Mesenchymal stem cell (in vitro differentiated cells and primary cell): Measurements from ENCODE around the gene KRT72.

Experiments
- DNase-seq: peaks from one replicate; pipeline ENCODE4 v3.0.0-alpha.2; 2013
- H2AFZ ChIP-seq: one replicate; pipeline ENCODE4 v1.6.1; 2013; ENCODE audit warnings: low read depth, mild to moderate bottlenecking, control low read depth, inconsistent platforms, low read length, moderate library complexity
- H2AK5ac ChIP-seq: 2 replicates; pipeline ENCODE4 v1.6.1; 2013; ENCODE audit warnings: low read length, moderate library complexity, mild to moderate bottlenecking, inconsistent platforms; ENCODE audit not compliant: severe bottlenecking
- H2BK120ac ChIP-seq: one replicate; pipeline ENCODE4 v1.6.1; 2013; ENCODE audit warnings: low read depth, mild to moderate bottlenecking, inconsistent platforms, low read length, moderate library complexity
- H2BK12ac ChIP-seq, 2 experiments: one replicate each; pipeline ENCODE4 v1.6.1; 2013; ENCODE audit warnings: inconsistent platforms in 2 of 2, low read length in 2 of 2, mild to moderate bottlenecking in 2 of 2, moderate library complexity in 2 of 2, control low read depth in 1 of 2
- H2BK15ac ChIP-seq: one replicate; pipeline ENCODE4 v1.6.1; 2013; ENCODE audit warnings: mild to moderate bottlenecking, low read depth, inconsistent platforms; ENCODE audit not compliant: poor library complexity, severe bottlenecking
- H2BK5ac ChIP-seq: 2 replicates; pipeline ENCODE4 v1.6.1; 2013; ENCODE audit warnings: low read depth, mild to moderate bottlenecking, low read length, control low read depth, inconsistent platforms; ENCODE audit not compliant: poor library complexity, severe bottlenecking
- H3K14ac ChIP-seq, 2 experiments: one replicate each; pipeline ENCODE4 v1.6.1; 2013; ENCODE audit warnings: inconsistent platforms in 2 of 2, low read length in 2 of 2, control low read depth in 1 of 2, mild to moderate bottlenecking in 1 of 2, moderate library complexity in 1 of 2
- H3K18ac ChIP-seq, 2 experiments: one replicate each; pipeline ENCODE4 v1.6.1; 2013; ENCODE audit warnings: inconsistent platforms in 2 of 2, low read length in 2 of 2, control low read depth in 1 of 2, low read depth in 1 of 2, mild to moderate bottlenecking in 1 of 2
- H3K23ac ChIP-seq, 2 experiments: one replicate each; pipeline ENCODE4 v1.6.1; 2013; ENCODE audit warnings: inconsistent platforms in 2 of 2, low read length in 2 of 2, mild to moderate bottlenecking in 2 of 2, moderate library complexity in 2 of 2, control low read depth in 1 of 2
- H3K27ac ChIP-seq: 2 replicates; pipeline ENCODE4 v1.5.1; 2013; ENCODE audit warnings: mild to moderate bottlenecking, moderate library complexity, low read length, control low read depth, inconsistent platforms; ENCODE audit not compliant: poor library complexity, severe bottlenecking
- H3K27me3 ChIP-seq, 2 experiments: 2 replicates each; pipeline versions ENCODE4 v1.6.1 to v1.7.0; 2013; ENCODE audit warnings: low read length in 2 of 2, mild to moderate bottlenecking in 2 of 2, moderate library complexity in 2 of 2, control low read depth in 1 of 2, inconsistent platforms in 1 of 2; ENCODE audit not compliant: control insufficient read depth in 1 of 2, insufficient read depth in 1 of 2
- H3K36me3 ChIP-seq, 2 experiments: 2 replicates each; pipeline versions ENCODE4 v1.6.1 to v1.7.0; 2013; ENCODE audit warnings: low read length in 2 of 2, control low read depth in 1 of 2, inconsistent platforms in 1 of 2, low read depth in 1 of 2, mild to moderate bottlenecking in 1 of 2; ENCODE audit not compliant: insufficient read depth in 2 of 2, control insufficient read depth in 1 of 2
- H3K4ac ChIP-seq, 2 experiments: one replicate each; pipeline ENCODE4 v1.6.1; 2013; ENCODE audit warnings: inconsistent platforms in 2 of 2, low read length in 2 of 2, mild to moderate bottlenecking in 2 of 2, moderate library complexity in 2 of 2, control low read depth in 1 of 2, low read depth in 1 of 2
- H3K4me1 ChIP-seq: 2 replicates; pipeline ENCODE4 v1.6.1; 2013; ENCODE audit warnings: low read depth, low read length, control low read depth; ENCODE audit not compliant: control insufficient read depth, insufficient read depth
- H3K4me2 ChIP-seq: 2 replicates; pipeline ENCODE4 v1.6.1; 2013; ENCODE audit warnings: low read length, mild to moderate bottlenecking, inconsistent platforms; ENCODE audit not compliant: poor library complexity, severe bottlenecking
- H3K4me3 ChIP-seq, 2 experiments: 2 replicates each; pipeline versions ENCODE4 v1.5.1 to v1.7.0; 2013; ENCODE audit warnings: low read length in 2 of 2, mild to moderate bottlenecking in 2 of 2, control low read depth in 1 of 2, low read depth in 1 of 2; ENCODE audit not compliant: insufficient read depth in 1 of 2
- H3K79me1 ChIP-seq: replicated peaks from 2 replicates; pipeline ENCODE4 v1.6.1; 2013; ENCODE audit warnings: mild to moderate bottlenecking, control low read depth, low read length, inconsistent platforms; ENCODE audit not compliant: poor library complexity, severe bottlenecking
- H3K9ac ChIP-seq: 2 replicates; pipeline ENCODE4 v1.7.0; 2013; ENCODE audit warnings: mild to moderate bottlenecking, low read length, moderate library complexity
- H3K9me3 ChIP-seq: 2 replicates; pipeline ENCODE4 v1.7.0; 2013; ENCODE audit warnings: mild to moderate bottlenecking, low read length; ENCODE audit not compliant: control insufficient read depth
- H4K8ac ChIP-seq: one replicate; pipeline ENCODE4 v1.6.1; 2013; ENCODE audit warnings: inconsistent platforms, mild to moderate bottlenecking, low read length, moderate library complexity
- H4K91ac ChIP-seq: one replicate; pipeline ENCODE4 v1.6.1; 2013; ENCODE audit warnings: mild to moderate bottlenecking, low read length, inconsistent platforms
- WGBS: methylation state at CpG from one replicate; pipeline ENCODE4 v1.1.7; 2013; ENCODE audit warnings: mixed read lengths; 5-methylcytosine and 5-hydroxymethylcytosine counted together

KRT72 gene

GRCh38 chr12:52580496-52580895, 20.8 kb downstream of the KRT72 start:
- no peak overlapping the region for H3K9ac ChIP-seq
- peaks cover 58 to 70% of the 10 kb centered on the region in 2 experiments for H3K27me3 ChIP-seq
- no peak overlapping the region for H3K14ac ChIP-seq
- no peak overlapping the region for H2BK120ac ChIP-seq
- no peak overlapping the region for H2BK5ac ChIP-seq
- H3K23ac ChIP-seq: no peak overlapping the region
- H3K4me2 ChIP-seq: no peak overlapping the region
- H3K9me3 ChIP-seq: no peaks in the 10 kb centered on the region
- no peak overlapping the region for H2AK5ac ChIP-seq
- no peak overlapping the region for H4K8ac ChIP-seq
- no peaks in the 10 kb centered on the region for H3K36me3 ChIP-seq
- H3K18ac ChIP-seq: no peak overlapping the region
- no peak overlapping the region for H3K4ac ChIP-seq
- no peak overlapping the region for H3K27ac ChIP-seq
- WGBS: 14% methylated on average over 1 of the region's 1 CpG
- H3K4me3 ChIP-seq: no peak overlapping the region
- H2BK15ac ChIP-seq: no peak overlapping the region
- H2BK12ac ChIP-seq: no peak overlapping the region
- no peak overlapping the region for H2AFZ ChIP-seq
- H3K79me1 ChIP-seq: no peaks in the 10 kb centered on the region
- DNase-seq: no peak
- H3K4me1 ChIP-seq: no peaks in the 10 kb centered on the region
- H4K91ac ChIP-seq: no peak overlapping the region

GRCh38 chr12:52579468-52580465, 21.5 kb downstream of the KRT72 start:
- Histone ChIP-seq H4K8ac (no peak overlapping the region), H3K4ac (no peak overlapping the region), H3K9me3 (no peaks in the 10 kb centered on the region), H3K27me3 (peaks cover 58 to 70% of the 10 kb centered on the region in 2 experiments), H3K18ac (no peak overlapping the region), H2BK15ac (no peak overlapping the region), H3K4me3 (no peak overlapping the region), H3K4me2 (no peak overlapping the region), H3K4me1 (no peaks in the 10 kb centered on the region), H3K79me1 (no peaks in the 10 kb centered on the region), H3K9ac (no peak overlapping the region), H3K14ac (no peak overlapping the region), H2AK5ac (no peak overlapping the region), H3K23ac (no peak overlapping the region), H2BK120ac (no peak overlapping the region), H3K36me3 (no peaks in the 10 kb centered on the region), H3K27ac (no peak overlapping the region), H2AFZ (no peak overlapping the region), H2BK5ac (no peak overlapping the region), H2BK12ac (no peak overlapping the region), H4K91ac (no peak overlapping the region)
- 64% methylated on average over 10 of the region's 10 CpGs for WGBS
- DNase-seq: no peak

- Histone ChIP-seq H3K79me1 (no peaks in the 10 kb centered on the region), H3K9me3 (no peaks in the 10 kb centered on the region), H2BK12ac (no peak overlapping the region), H4K8ac (no peak overlapping the region), H2AFZ (no peak overlapping the region), H3K4me3 (no peak overlapping the region), H3K4me1 (no peaks in the 10 kb centered on the region), H3K4ac (no peak overlapping the region), H4K91ac (no peak overlapping the region), H2AK5ac (no peak overlapping the region), H3K9ac (no peak overlapping the region), H2BK15ac (no peak overlapping the region), H3K36me3 (no peaks in the 10 kb centered on the region), H3K14ac (no peak overlapping the region), H3K18ac (no peak overlapping the region), H3K4me2 (no peak overlapping the region), H2BK5ac (no peak overlapping the region), H3K27me3 (peaks cover 54 to 80% of the 10 kb centered on the region in 2 experiments), H3K23ac (no peak overlapping the region), H3K27ac (no peak overlapping the region), H2BK120ac (no peak overlapping the region)
- WGBS: 73% methylated on average over 2 of the region's 3 CpGs
- DNase-seq: no peak
Measured at GRCh38 chr12:52578469-52578868, 22.8 kb downstream of the KRT72 start.

- no peak overlapping the region for H2BK120ac ChIP-seq
- WGBS: 86% methylated on average over 8 of the region's 8 CpGs
- no peak overlapping the region for H4K91ac ChIP-seq
- H3K27me3 ChIP-seq: peaks cover 60 to 86% of the 10 kb centered on the region in 2 experiments
- DNase-seq: no peak
- no peak overlapping the region for H2BK12ac ChIP-seq
- H3K23ac ChIP-seq: no peak overlapping the region
- H3K79me1 ChIP-seq: no peaks in the 10 kb centered on the region
- no peak overlapping the region for H3K14ac ChIP-seq
- H2AK5ac ChIP-seq: no peak overlapping the region
- H3K27ac ChIP-seq: no peak overlapping the region
- no peaks in the 10 kb centered on the region for H3K36me3 ChIP-seq
- no peak overlapping the region for H2AFZ ChIP-seq
- H3K18ac ChIP-seq: no peak overlapping the region
- no peak overlapping the region for H3K4me3 ChIP-seq
- H2BK15ac ChIP-seq: no peak overlapping the region
- H4K8ac ChIP-seq: no peak overlapping the region
- H2BK5ac ChIP-seq: no peak overlapping the region
- H3K9me3 ChIP-seq: no peaks in the 10 kb centered on the region
- H3K4ac ChIP-seq: no peak overlapping the region
- H3K9ac ChIP-seq: no peak overlapping the region
- no peak overlapping the region for H3K4me2 ChIP-seq
- H3K4me1 ChIP-seq: no peaks in the 10 kb centered on the region
Measured at GRCh38 chr12:52577316-52577715, 23.9 kb downstream of the KRT72 start.
